Esophagus muscularis mucosa (tissue), 4 donors: ENCODE data around the gene MALAT1.

Experiments used
- EP300 ChIP-seq: sonication (generic); formaldehyde crosslinking; IDR thresholded peaks from one replicate; pipeline ENCODE4 v1.6.1; 2017; ENCODE audit warnings: antibody characterized with exemption
- POLR2A ChIP-seq: fragments of 450-650 bp; IDR thresholded peaks from one replicate; pipeline ENCODE4 v1.6.1; 2017; ENCODE audit warnings: antibody characterized with exemption, moderate library complexity, mild to moderate bottlenecking, low read depth
- POLR2AphosphoS5 ChIP-seq, 2 donors: sonication (generic); formaldehyde crosslinking; IDR thresholded peaks; one replicate each; pipeline ENCODE4 v1.6.1; 2017; ENCODE audit warnings: antibody characterized with exemption in 2 of 2
- TF ChIP-seq, protein P1 (sequence below), 3 experiments: fragments of 200-600 bp in 2 of 3; fragments of 450-650 bp in 1 of 3; sonication (generic) in 2 of 3; IDR thresholded peaks; one replicate each; pipeline ENCODE4 v1.5.1; 2017 to 2019; ENCODE audit warnings: antibody characterized with exemption in 3 of 3, mild to moderate bottlenecking in 2 of 3, moderate library complexity in 1 of 3

DNA sequence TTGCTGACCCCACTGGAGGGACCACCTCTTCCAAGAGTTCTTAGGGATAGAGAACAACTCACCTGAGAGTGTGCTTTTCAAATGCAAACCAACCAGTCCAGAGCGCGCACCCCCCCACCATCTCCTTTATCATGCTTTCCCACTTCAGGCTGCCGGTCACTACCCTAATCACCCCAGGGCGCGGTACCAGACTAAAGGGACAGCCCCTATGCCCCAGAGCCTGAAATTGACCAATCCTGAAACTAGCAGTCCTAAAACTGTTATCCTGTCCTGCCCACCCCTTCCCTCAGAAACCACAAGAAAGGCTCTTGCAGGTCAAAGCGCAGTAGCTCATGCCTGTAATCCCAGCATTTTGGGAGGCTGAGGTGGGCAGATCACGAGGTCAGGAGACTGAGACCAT, 39.3 kb upstream of the MALAT1 start:
- no peak for TF ChIP-seq POLR2AphosphoS5 (IDR thresholded peaks at IDR 0.05)
- TF ChIP-seq, protein P1, sequence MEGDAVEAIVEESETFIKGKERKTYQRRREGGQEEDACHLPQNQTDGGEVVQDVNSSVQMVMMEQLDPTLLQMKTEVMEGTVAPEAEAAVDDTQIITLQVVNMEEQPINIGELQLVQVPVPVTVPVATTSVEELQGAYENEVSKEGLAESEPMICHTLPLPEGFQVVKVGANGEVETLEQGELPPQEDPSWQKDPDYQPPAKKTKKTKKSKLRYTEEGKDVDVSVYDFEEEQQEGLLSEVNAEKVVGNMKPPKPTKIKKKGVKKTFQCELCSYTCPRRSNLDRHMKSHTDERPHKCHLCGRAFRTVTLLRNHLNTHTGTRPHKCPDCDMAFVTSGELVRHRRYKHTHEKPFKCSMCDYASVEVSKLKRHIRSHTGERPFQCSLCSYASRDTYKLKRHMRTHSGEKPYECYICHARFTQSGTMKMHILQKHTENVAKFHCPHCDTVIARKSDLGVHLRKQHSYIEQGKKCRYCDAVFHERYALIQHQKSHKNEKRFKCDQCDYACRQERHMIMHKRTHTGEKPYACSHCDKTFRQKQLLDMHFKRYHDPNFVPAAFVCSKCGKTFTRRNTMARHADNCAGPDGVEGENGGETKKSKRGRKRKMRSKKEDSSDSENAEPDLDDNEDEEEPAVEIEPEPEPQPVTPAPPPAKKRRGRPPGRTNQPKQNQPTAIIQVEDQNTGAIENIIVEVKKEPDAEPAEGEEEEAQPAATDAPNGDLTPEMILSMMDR (IDR thresholded peaks at IDR 0.05) = no peak
- no peak for TF ChIP-seq EP300
- no peak for TF ChIP-seq POLR2A
